CD4-positive, alpha-beta T cell treated with Interleukin-1 beta for 1 hour (primary cell): ENCODE data around the gene TFR2.
A peak's percentile ranks its signal among the peaks of the same experiment; 100 is the strongest.

Source experiments
- DNase-seq, 2 donors: peaks; one replicate each; pipeline ENCODE4 v3.0.0-alpha.2; 2020 to 2022

The TFR2 gene

DNA sequence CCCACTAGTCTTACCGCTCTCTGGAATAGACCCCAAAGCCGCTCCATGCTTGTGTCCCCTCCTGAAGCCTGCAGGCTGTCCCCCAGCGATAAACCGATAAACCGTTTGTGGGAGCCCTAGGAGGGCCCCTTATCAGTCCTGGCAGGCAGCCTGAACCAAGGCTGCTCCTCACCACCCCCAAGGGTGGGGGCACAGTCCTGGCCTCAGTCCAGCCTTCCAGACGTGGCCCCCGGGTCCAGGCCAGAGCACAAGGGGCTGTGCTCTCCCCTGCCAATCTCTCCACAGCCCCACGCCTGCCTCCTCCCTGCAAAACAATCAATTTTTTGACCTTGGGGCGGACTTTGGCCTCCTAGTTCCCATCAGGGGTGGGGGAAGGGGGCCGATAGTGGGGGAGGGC is at the start of gene TFR2:
TFR2 (minus strand) TSS at position 90 of the 397 bp plus-strand sequence; CDS start at position 47, 43 bp downstream.
- DNase-seq = no peak

DNA sequence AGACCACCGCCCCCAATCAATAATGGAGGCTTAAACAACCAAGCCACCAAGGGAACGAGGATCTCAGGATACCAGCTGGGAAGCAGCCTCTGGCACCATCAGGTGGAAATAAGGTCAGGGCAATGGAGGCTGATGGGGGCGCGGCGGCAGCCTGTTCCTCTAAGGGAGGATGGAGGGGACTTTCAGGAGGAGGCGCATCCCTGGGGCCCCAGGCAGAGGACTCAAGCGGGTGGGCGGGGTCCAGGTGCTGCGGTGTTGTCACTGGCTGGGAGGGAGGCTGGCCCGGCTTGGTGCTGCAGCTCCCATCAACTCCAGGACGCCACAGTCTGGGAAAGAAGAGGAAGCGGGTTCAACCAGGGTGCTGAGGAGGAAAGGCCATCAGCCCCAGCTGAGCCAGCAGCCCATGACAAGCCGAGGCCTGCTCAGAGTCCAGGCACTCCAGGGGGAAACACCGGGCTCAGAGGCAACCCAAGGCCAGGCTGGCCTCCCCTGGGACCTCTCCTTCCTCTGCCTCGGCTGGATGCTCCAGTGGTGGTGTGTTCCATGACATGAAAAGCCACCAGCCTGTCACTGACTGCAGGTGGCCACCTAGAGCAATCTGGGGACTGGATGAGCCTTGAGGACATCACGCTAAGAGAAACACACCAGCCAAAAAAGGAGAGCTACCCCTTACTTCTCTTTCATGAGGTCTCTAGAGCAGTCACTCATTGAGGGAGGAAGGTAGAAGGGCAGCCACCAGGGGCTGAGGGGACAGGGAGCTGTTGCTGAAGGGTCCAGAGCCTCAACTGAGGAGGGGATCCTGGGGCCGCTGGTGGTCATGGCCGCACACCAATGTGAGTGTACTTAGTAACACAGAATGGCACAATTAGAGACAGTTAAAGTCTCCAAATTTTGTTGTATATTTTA is 48.1 kb upstream of the TFR2 start:
- no peak for DNase-seq

DNA sequence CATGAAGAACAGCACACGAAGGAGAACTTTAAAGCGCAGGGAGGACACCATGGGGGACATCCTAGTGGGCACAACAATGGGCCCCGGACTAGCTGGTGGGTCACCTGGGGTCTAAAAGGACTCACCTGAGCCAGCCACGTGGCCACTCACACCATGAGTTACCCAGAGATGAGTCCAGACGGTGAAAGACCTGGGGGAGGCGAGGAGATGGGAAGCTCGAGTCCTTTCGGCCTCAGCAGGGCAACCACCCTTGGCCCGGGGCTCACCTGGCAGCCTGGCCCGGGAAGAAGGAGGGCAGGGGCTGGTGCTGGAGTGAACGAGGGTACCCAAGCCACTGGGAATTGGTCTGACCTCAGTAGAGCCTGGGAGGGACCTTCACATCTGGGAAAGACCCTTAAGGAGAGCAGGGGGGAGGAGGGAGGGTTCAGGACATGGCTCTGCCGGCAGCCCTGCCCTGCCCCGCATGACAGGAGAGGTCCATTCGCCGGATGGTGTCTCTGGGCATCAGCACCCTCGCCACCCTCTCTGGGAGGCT is 47.0 kb upstream of the TFR2 start:
- DNase-seq = no peak

DNA sequence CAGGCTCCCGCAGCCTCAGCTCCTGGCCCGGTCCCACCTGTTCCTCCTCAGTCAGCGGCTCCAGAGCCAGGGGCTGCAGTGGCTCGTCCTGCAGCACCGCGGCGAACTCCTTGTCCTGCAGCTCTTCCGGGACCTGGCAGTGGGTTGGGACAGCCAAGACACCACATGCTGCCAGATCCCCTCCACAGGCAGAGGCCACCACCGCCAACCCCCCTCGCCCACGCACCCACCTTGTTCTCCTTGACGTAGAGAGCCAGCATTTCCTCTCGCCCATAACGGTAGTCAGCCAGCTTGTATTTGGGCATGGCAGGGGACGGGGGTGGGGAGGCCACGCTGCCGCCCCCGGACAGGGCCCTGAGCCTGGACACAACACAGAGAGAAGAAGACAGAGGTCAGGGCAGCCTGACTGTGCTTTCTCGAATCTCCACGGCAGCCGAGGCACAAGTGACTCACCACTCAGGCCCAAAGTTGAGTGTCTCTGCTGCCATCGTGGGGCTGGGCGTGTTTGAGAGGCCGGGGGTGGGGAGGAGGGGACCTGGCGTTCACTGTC is 46.5 kb upstream of the TFR2 start:
- DNase-seq = no peak

DNA sequence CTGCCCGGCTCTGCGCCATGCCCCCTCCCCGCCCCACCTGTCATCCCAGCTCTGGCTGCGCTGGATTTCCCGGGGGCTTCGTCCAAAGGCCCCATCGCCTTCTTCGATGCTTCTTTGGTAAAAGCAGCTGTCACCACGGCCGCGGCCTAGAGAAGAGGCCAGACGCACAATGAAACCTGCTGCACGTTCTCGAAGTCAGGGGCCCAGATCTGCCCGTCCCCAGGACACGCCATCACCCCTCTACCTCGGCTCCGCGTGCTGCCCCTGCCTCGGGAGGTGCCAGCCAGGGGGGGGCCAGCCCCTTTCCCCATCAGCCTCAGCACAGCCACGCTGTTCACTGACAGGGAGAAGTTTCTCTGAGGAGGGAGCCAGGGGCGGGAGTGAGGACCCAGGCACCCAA is 45.9 kb upstream of the TFR2 start:
- DNase-seq = no peak

DNA sequence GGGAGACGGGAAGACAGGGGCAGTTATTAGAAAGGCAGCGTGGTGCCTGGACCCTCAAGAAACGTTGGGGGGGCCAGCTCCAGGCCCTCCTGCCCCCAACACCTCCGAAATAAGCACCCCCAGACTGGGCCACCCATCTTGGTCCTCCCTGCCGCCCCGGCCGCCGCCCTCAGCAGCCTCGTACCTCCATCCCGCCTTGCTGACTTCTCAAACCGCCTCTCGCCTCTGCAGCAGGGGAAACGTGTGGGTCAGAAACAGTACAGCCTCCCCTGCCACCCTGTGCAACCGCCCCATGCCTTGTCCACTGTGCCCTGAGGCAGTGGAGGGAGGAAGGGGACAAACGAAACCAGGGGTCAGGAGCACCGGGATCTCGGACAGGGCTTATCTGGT is 45.5 kb upstream of the TFR2 start:
- no peak for DNase-seq

DNA sequence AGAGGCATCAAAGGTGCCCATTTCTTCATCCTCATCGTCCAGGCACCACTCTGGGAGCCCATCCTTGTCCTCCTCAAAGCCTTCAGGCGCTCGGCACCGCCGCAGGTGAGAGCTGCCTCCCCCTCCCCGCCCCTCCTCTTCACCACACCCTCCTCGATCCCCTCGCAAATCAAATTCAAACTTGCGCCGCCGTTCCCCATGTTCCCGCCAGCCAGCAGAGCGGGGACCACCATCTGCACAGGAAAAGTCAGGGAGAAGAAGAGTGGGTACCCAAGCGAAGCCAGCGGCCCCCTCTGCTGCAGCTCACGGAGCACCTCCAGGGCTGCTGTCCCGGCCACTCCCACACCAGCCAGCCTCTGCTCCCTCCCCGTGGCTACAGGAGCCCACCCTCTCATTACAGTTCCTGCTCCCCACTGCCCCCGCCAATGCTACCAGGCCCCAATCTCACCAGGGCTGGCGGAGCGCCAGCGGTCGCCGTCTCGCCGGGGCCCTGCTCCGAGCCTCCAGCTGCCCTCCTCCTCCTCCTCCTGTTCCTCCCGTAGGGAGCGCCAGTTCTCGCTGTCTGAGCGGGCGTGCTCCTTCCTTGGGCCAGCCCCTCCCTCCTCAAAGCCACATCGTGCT is 45.0 kb upstream of the TFR2 start:
- no peak for DNase-seq

DNA sequence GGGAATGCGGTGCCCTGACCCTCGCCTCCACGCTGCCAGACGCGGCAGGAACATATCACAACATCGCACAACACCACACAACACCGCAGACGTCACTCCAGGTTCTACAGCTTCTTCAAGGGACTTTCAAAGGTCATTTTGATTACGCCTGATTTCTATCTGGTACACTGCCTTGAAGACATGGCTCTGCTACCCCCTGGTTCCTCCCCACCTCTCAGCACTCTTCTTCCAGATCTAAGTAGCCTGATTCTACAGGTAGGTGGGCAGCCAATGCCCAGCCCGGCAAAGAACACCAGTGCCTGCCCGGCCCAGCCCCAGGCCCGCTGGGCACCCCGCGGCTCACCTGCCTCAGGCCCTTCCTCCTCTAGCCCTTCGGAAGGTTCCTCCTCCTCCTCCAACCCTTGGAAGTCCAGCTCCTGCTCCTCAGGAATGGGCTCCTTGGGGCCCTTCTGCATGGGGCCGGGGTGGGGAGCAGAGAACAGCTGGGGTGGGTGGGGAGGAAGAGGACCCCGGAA is 44.3 kb upstream of the TFR2 start:
- no peak for DNase-seq

DNA sequence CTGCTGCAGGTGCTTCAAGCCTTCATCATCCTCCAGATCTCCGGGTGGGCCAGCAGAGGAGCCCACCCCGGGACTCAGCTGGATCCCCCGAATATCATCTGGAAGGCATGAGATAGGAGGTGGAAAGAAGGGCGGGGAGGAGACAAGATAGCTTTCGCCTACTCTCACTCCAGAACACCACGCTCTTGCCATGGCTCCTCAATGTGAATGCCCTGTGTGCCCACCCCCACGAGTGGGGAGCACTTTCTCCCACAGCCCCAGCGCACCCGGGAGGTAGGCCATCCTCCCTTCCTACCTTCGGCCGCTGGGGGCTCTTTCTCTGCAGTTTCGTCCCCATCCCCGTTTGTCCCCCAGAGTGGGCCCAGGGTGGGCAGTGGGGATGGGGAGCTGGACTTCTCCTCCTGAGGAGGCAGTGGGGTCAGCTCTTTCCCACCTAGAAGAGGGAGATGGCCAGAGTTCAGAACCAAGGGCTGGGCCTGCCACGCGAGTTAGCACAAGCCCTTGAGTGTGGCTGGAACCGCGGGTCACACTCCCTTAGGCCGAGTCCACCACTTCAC is 43.8 kb upstream of the TFR2 start:
- DNase-seq = no peak

DNA sequence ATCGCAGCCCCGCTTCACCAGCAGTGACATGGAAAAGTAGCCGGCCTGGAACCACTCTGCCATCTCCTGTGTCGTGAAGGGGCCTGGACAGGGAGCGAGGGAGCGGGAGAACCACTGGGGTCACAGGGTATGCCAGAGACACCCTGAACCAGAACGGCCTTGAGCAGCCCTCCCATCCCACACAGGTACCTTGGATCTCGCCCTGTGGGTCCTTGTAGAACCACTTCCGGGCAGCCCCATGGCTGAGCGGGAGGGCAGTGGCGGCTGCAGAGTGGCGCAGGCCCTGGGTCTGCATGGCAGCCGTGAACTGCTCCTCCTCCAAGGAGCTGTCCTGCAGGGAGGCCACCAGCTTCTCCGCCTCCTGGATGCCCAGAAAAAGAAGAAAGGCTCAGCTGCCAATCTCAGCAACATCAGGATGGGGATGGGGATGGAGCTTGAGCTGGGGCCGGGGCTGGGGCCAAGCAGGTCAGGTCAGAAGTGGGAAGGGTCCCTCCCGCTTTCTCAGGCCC is 43.2 kb upstream of the TFR2 start:
- no peak for DNase-seq

DNA sequence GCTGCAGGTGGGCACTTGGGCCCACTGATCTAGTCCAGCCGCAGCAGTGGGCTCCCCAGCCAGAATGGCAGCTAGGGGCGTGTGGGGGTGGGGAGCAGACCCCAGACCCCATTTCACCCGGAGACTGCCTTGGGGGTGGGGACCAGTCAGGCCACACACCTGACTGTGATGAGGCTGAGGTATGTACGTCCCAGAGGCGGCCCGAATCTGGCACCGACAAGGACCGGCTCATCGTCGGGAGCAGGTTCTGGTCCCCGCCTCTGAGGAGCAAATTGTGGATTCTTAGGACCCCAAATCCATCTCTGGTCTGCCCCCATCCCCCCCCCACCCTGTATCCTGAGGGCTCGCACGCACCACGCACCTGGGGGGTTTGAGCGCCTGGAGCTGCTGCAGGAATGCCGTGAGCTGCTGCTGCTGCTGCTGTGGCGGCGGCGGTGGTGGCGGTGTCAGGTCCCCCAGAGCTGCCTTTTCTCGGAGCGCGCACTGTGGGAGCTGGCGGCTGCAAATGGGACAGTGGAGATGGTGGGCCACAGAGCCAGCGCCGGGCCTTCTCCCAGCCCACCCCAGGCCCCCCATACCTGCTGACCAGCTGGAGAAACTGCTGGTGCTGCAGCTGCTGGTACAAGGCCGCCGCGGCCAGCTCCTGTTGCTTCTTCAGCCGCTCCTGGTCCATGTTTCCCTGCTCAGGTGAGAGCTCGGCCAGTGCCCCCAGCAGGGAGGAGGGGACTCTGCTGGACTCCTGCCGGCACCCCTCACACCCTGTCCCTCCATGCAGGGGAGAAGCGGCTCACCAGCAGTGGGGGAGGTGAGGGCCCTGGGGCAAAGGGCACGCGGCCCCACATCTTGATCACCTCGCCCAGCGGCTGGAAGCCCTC is 42.5 kb upstream of the TFR2 start:
- DNase-seq = no peak

DNA sequence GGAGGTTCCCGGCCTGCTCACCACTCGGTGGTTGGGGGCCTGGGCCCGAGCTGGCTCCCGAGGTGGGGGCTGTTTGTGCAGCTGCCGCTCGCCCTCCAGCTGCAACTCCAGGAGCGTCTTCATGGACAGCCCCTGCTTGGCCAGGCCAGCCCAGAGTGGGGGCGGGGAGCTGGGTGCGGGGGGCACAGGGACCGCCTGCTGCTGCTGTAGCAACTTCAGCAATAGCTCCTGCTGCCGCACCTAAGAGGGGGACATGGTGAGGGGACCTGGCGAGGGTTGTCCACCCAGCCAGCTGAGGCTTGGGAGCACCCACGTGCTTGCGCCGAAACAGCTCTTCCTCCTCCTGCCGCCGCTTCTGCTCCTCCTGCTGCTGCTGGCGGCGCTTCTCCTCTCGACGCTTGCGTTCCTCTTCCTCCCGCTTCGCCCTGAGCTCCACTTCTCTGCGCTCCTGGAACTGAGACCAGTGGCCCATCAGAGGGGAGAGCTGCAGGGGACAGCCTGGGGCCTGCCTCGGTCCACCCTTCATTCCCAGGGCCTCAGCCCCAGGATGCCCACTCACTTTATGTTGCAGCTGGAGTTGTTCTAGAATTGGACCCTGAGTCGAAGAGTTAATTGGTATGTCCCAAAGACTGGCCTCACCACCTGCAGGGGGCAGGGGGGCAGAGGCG is 41.8 kb upstream of the TFR2 start:
- DNase-seq = no peak

DNA sequence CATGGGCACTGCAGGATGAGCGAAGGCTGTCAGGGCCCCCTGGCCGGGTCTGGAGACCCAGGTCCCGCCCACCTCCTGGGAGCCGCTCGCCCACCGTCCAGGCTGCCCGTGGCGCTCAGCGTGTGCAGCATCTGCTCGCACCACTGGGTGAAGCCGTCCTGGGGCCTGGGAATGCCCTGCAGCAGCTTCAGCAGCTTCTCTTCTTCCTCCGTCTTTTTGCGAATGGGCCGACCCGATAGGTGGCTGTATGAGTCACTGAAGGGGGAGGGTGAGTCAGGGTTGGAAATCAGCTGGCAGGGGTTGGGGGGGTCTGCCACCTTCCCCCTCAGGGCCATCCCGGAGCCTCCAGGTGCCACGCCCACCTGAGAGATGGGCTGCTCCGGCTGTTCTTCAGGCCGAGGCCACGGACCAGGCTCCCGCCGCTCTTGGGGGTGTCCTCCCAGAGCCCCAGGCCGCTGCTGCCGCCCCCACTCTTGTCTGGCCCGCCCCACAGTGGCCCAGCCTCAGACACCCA is 40.9 kb upstream of the TFR2 start:
- no peak for DNase-seq

DNA sequence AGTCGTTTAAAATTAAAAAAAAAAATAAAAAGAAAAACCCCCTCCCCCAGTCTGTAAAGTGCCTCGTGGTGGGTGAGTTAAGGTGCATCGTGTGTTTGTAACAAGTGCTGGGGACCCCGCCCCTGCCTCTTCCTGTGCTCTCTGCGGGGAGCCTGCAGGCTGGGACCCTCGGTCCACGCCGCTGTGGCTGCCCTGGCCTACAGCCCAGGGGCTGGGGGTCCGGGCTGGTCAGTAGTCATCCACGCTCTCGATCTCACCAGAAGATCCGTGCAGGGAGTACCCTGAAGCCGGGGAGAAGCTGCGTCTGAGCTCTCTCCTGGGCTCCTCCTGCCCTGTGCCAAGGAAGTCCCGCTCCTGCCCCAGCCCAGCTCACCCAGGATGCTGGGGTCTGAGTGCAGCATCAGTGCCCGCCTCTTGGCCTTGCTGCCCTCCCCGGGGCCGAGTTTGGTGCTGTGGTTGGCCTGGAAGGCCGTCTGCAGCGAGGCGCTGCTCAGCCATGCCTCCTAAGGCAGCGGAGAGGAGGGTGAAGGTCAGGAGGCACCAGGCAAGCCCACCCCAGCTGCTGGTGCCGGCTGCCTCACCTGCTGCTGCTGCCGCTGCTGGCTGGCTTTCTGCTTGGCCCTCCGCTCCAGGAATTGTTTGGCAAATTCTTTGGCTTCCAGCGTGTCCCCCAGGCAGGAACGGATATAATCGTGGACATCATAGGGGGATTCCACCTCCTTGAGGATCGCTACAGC is 40.3 kb upstream of the TFR2 start:
- no peak for DNase-seq

DNA sequence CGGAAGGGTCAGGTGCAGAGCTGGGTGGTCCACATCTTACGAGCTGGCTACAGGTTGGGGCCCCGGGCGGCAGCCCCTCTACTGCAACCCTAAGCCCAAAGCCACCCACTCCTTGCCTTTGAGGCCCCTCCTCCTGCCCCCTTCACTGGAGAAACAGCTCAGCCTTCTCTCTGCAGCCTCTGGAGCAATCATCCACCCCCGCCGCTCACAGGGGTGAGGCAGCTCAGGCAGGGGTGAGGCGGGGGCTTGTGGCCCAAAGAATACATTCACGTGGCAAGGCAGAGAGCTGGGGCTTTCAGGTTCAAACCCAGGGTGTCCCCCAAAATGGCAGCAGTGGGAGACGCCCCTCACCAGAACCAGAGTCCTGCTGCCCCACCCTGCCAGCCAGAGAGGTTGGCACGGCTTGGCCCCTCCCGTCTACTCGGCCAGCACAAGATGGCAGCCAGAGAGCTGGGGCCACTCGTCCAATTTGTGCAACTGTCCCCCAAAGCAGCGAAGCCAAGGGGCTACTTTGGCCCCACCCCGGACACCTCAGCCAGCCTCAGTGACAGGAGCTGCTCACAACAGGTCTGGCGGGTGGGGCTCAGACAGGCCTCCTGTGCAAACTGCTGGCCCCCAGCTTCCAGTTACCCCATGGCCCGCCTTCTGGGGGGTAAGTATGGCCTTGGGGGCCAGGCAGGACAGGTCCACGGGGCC is 39.4 kb upstream of the TFR2 start:
- DNase-seq = no peak

DNA sequence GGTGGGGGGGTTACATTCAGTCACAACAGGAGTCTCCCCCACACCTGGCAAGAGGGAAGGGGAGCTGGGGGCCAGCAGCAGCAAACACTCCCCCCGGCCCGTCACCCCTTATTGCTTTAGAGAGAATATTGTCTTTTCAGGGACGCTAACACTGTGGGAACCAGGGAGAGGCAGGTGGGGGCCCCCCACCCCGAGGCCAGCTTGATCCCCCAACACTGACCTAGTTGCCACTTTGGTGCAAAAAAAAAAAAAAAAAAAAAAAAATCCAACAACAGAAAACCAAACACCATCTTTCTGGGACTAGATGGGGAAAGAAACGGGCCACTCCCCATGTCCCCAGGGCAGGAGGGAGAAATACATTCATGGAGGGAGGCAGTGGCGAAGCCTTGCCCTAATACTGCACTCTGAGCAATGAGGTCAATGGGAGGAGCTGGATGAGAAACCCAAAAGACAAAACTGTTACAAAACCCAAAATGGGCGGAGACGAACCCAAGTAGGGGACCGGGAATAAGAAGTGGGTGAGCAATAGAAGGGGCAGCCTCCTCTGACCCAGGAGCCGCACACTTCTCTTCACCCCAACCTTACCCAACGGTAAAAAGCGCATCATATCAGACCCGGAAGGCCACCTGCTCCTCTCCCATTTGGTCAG is 38.7 kb upstream of the TFR2 start:
- DNase-seq = peak in 1 of 2 donors; percentile 29

DNA sequence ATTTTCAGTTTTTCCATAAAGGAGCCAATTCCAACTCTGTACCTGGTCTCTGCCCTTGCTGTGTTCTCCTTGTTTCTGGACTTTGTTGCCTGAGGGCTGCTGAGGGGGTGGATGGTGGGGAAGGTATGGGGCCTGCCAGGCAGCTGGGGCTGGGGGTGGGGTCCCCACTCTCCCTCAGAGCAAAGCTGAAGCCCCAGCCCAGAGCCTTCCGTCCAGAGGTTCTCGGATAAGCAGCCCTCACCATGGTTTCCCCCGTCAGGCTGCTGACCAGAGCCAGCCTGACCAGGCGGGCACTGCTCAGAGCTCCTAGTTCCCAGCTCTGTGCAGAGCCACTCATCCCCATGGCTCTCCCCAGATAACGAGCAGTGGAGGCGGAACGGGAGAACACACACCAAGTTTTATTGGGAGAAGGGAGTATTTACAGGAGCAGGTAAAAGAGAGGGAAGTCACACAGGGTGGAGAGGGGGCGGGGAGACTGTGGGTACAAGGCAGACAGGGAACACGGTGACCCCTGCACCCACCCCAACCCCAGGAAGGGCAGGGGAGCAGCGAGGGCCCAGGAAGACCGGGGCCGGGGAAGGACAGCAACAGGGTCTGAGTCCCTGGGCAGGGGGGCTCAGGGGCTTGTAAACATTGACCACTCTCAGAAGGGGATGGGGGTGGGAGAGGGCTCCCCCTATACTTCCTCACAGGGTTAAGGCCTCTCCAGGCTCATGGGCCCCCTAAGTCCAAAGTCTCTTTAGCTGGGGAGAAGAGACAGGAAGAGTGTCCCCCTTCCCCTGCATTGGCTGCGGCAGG is 38.0 kb upstream of the TFR2 start:
- no peak for DNase-seq

DNA sequence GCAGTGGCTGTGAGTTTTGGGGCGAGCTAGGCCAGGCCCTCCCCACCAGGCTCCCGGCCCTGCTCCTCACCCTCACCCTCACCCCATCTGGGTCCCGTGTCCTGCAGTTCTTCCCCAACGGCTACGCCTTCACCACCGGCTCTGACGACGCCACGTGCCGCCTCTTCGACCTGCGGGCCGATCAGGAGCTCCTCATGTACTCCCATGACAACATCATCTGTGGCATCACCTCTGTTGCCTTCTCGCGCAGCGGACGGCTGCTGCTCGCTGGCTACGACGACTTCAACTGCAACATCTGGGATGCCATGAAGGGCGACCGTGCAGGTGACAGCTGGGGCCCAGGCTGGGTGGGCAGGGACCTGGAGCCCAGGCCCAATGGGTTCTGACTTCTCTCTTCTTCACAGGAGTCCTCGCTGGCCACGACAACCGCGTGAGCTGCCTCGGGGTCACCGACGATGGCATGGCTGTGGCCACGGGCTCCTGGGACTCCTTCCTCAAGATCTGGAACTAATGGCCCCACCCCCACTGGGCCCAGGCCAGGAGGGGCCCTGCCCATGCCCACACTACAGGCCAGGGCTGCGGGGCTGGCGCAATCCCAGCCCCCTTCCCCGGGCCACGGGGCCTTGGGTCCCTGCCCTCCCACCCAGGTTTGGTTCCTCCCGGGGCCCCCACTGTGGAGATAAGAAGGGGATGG is 37.1 kb upstream of the TFR2 start:
- no peak for DNase-seq
